IMR-90 (cell line): ENCODE data around the gene ZDHHC1. TPM values are rescaled to one million over a fixed set of nuclear protein-coding genes. Genes with fewer than 3 reads are reported as not detected.

Source experiments
- ATAC-seq: fragments of 200-7000 bp; cut with Tn5 transposase; 2 replicates; pipeline ENCODE4 v1.9.1; 2020; ENCODE audit warnings: low read depth, mild to moderate bottlenecking, moderate library complexity
- BruUV-seq: library from RNA; stranded (reverse); fragments of 400-500 nt; replicated peaks from 2 replicates; lab custom pipeline; 2021; lab: Mats Ljungman, UMichigan
- CTCF ChIA-PET: fragments of 300-600 bp; formaldehyde crosslinking; extraction: SDS; loops from one replicate; lab custom pipeline; 2021; ENCODE audit warnings: antibody characterized with exemption; lab: Yijun Ruan, JAX
- POLR2A ChIA-PET: fragments of 300-600 bp; sonication (Branson Sonifier 250); formaldehyde crosslinking; loops from one replicate; lab custom pipeline; 2022; ENCODE audit warnings: antibody characterized with exemption; ENCODE audit not compliant: unreplicated experiment; lab: Charles Lee
- DNase-seq: peaks from one replicate; pipeline ENCODE4 v3.0.0; 2013
- H2AFZ ChIP-seq: replicated peaks from 2 replicates; pipeline ENCODE3; 2013; ENCODE audit warnings: low read length, mild to moderate bottlenecking; ENCODE audit not compliant: poor library complexity
- H2AK5ac ChIP-seq: 2 replicates; pipeline ENCODE4 v1.6.1; 2013; ENCODE audit warnings: low read depth, low read length, inconsistent platforms
- H2AK9ac ChIP-seq: replicated peaks from 2 replicates; pipeline ENCODE3; 2013; ENCODE audit warnings: mild to moderate bottlenecking, low read depth, low read length, moderate library complexity; ENCODE audit not compliant: poor library complexity
- H2BK120ac ChIP-seq: 2 replicates; pipeline ENCODE4 v1.6.1; 2013; ENCODE audit warnings: low read depth, low read length, inconsistent platforms
- H2BK15ac ChIP-seq: 3 replicates; pipeline ENCODE4 v1.6.1; 2013; ENCODE audit warnings: low read depth, low read length, inconsistent platforms
- H2BK20ac ChIP-seq: 2 replicates; pipeline ENCODE4 v1.6.1; 2013; ENCODE audit warnings: low read depth, mild to moderate bottlenecking, inconsistent platforms, low read length, moderate library complexity
- H2BK5ac ChIP-seq: 2 replicates; pipeline ENCODE4 v1.6.1; 2013; ENCODE audit warnings: mild to moderate bottlenecking, low read depth, low read length, inconsistent platforms; ENCODE audit not compliant: poor library complexity, severe bottlenecking
- H3K14ac ChIP-seq: replicated peaks from 2 replicates; pipeline ENCODE4 v1.6.1; 2013; ENCODE audit warnings: low read depth, low read length, inconsistent platforms
- H3K18ac ChIP-seq: 2 replicates; pipeline ENCODE4 v1.6.1; 2013; ENCODE audit warnings: low read depth, low read length, control low read depth
- H3K23ac ChIP-seq: 2 replicates; pipeline ENCODE4 v1.6.1; 2013; ENCODE audit warnings: low read depth, low read length, inconsistent platforms
- H3K27ac ChIP-seq: 2 replicates; pipeline ENCODE4 v1.5.1; 2013; ENCODE audit warnings: mild to moderate bottlenecking, control low read depth, low read length; ENCODE audit not compliant: insufficient read depth
- H3K27me3 ChIP-seq: 2 replicates; pipeline ENCODE4 v1.6.1; 2013; ENCODE audit warnings: low read length; ENCODE audit not compliant: control insufficient read depth, insufficient read depth
- H3K36me3 ChIP-seq: 2 replicates; pipeline ENCODE4 v1.6.1; 2013; ENCODE audit warnings: low read length, mixed read lengths; ENCODE audit not compliant: control insufficient read depth, insufficient read depth
- H3K4ac ChIP-seq: 2 replicates; pipeline ENCODE4 v1.6.1; 2013; ENCODE audit warnings: low read depth, low read length, inconsistent platforms
- H3K4me1 ChIP-seq: 2 replicates; pipeline ENCODE4 v1.6.1; 2013; ENCODE audit warnings: low read length, mixed read lengths; ENCODE audit not compliant: control insufficient read depth, insufficient read depth
- H3K4me2 ChIP-seq: 2 replicates; pipeline ENCODE4 v1.6.1; 2013; ENCODE audit warnings: low read depth, mild to moderate bottlenecking, control low read depth, low read length, moderate library complexity
- H3K4me3 ChIP-seq: 2 replicates; pipeline ENCODE4 v1.5.1; 2013; ENCODE audit warnings: low read depth, mild to moderate bottlenecking, control low read depth, low read length, moderate library complexity; ENCODE audit not compliant: insufficient read depth
- H3K56ac ChIP-seq: 2 replicates; pipeline ENCODE4 v1.6.1; 2013; ENCODE audit warnings: low read length, inconsistent platforms; ENCODE audit not compliant: insufficient read depth; ENCODE audit errors: extremely low read depth
- H3K79me1 ChIP-seq, 2 experiments: 2 replicates each; pipeline ENCODE4 v1.6.1; 2013; ENCODE audit warnings: low read length in 2 of 2, inconsistent platforms in 1 of 2, low read depth in 1 of 2
- H3K9ac ChIP-seq: 2 replicates; pipeline ENCODE4 v1.6.1; 2013; ENCODE audit warnings: low read depth, low read length, control low read depth
- H3K9me1 ChIP-seq: 2 replicates; pipeline ENCODE4 v1.6.1; 2013; ENCODE audit warnings: low read length, inconsistent platforms; ENCODE audit not compliant: insufficient read depth
- H3K9me3 ChIP-seq: 2 replicates; pipeline ENCODE4 v1.6.1; 2013; ENCODE audit warnings: low read length; ENCODE audit not compliant: control insufficient read depth, insufficient read depth
- H4K20me1 ChIP-seq: 2 replicates; pipeline ENCODE4 v1.6.1; 2013; ENCODE audit warnings: low read length, inconsistent platforms; ENCODE audit not compliant: insufficient read depth
- H4K5ac ChIP-seq: 2 replicates; pipeline ENCODE4 v1.6.1; 2013; ENCODE audit warnings: mild to moderate bottlenecking, low read depth, low read length, control low read depth
- H4K8ac ChIP-seq, 2 experiments: 2 replicates each; pipeline ENCODE4 v1.6.1; 2013; ENCODE audit warnings: low read depth in 2 of 2, low read length in 2 of 2, control low read depth in 1 of 2, inconsistent platforms in 1 of 2
- H4K91ac ChIP-seq: 2 replicates; pipeline ENCODE4 v1.6.1; 2013; ENCODE audit warnings: low read depth, low read length, inconsistent platforms; ENCODE audit not compliant: insufficient read depth
- BHLHE40 ChIP-seq: fragments of 150-350 bp; IDR thresholded peaks from 2 replicates; pipeline ENCODE4 v1.6.1; 2016; ENCODE audit warnings: mild to moderate bottlenecking, low read depth, low read length
- CEBPB ChIP-seq: IDR thresholded peaks from 2 replicates; pipeline ENCODE4 v1.6.1; 2012; ENCODE audit warnings: low read depth, low read length, improper control_type of control experiment
- FOS ChIP-seq: fragments of 150-350 bp; IDR thresholded peaks from 2 replicates; pipeline ENCODE4 v1.6.1; 2016; ENCODE audit warnings: low read depth, low read length
- MAFK ChIP-seq: IDR thresholded peaks from 2 replicates; pipeline ENCODE4 v1.6.1; 2012; ENCODE audit warnings: low read depth, low read length, improper control_type of control experiment
- MAZ ChIP-seq: IDR thresholded peaks from 2 replicates; pipeline ENCODE4 v1.6.1; 2012; ENCODE audit warnings: low read depth, mild to moderate bottlenecking, low read length, improper control_type of control experiment, moderate library complexity, borderline replicate concordance
- POLR2A ChIP-seq: IDR thresholded peaks from 2 replicates; pipeline ENCODE4 v1.6.1; 2012; ENCODE audit warnings: mild to moderate bottlenecking, low read depth, low read length
- RCOR1 ChIP-seq: IDR thresholded peaks from 2 replicates; pipeline ENCODE4 v1.6.1; 2012; ENCODE audit warnings: mild to moderate bottlenecking, low read length, improper control_type of control experiment; ENCODE audit not compliant: insufficient replicate concordance
- RFX5 ChIP-seq: IDR thresholded peaks from 2 replicates; pipeline ENCODE4 v1.8.0; 2012; ENCODE audit warnings: low read depth, mild to moderate bottlenecking, low read length, moderate library complexity
- SMC3 ChIP-seq: fragments of 150-350 bp; IDR thresholded peaks from 2 replicates; pipeline ENCODE4 v1.6.1; 2016; ENCODE audit warnings: low read depth, mild to moderate bottlenecking, antibody characterized with exemption, low read length, moderate library complexity
- USF2 ChIP-seq: fragments of 150-350 bp; IDR thresholded peaks from 2 replicates; pipeline ENCODE4 v1.6.1; 2017; ENCODE audit warnings: mild to moderate bottlenecking, antibody characterized with exemption, low read length, low read depth
- WGBS, 2 experiments: methylation state at CpG; one replicate each; pipeline versions ENCODE4 v1.1.5 to v1.1.7; 2013; ENCODE audit warnings: missing lambda C conversion rate in 2 of 2; ENCODE audit not compliant: insufficient read length in 1 of 2; ENCODE audit errors: extremely low coverage in 2 of 2; 5-methylcytosine and 5-hydroxymethylcytosine counted together
- dilution Hi-C: fragments of 300-500 bp; cut with HindIII; formaldehyde crosslinking; loops from one replicate; pipeline ENCODE4 v1.14.3; 2018; ENCODE audit warnings: low sequenced_read_pairs; ENCODE audit not compliant: unreplicated experiment
- in situ Hi-C: fragments of 300-500 bp; cut with MboI; formaldehyde crosslinking; loops from 3 replicates; pipeline ENCODE4 v1.14.3; 2019; ENCODE audit warnings: low sequenced_read_pairs, inconsistent platforms, mixed read lengths
- intact Hi-C: fragments of 100-400 bp; cut with micrococcal nuclease; formaldehyde crosslinking; loops from 2 replicates; pipeline ENCODE4 v1.10.0; 2022
- polyA plus RNA-seq, 3 experiments: library from polyadenylated mRNA; depleted of rRNA; stranded (reverse); fragments of >200 nt; gene quantifications; 2 replicates each; pipeline ENCODE4 v1.2.3, GENCODE V29; 2012; ENCODE audit warnings: low replicate concordance in 1 of 3
- total RNA-seq: library from RNA; depleted of rRNA; stranded (reverse); fragments of >200 nt; gene quantifications from 2 replicates; pipeline ENCODE4 v1.2.3, GENCODE V29; 2012

Gene ZDHHC1
- total and polyA plus RNA-seq, 2 of the 4 experiments (the other 2 are of a cell fraction): 2.0 to 5.9 TPM

GRCh38 chr16:67430504-67430976, 14.3 kb upstream of the ZDHHC1 start:
- dilution Hi-C loops: no loop called here
- Histone ChIP-seq H3K4ac (no peak overlapping the region), H3K9me1 (peaks cover 3% of the 10 kb centered on the region; the same call in 1 of the 2 replicates), H2BK20ac (no peak overlapping the region), H3K9ac (no peak overlapping the region), H2BK5ac (no peak overlapping the region), H2AK5ac (no peak overlapping the region), H3K56ac (no peak overlapping the region), H4K8ac (no peak overlapping the region), H3K4me1 (peaks cover 5% of the 10 kb centered on the region; the same call in 1 of the 2 replicates), H2AFZ (peak overlapping the region; percentile 81), H3K9me3 (no peaks in the 10 kb centered on the region), H4K20me1 (peaks cover 12% of the 10 kb centered on the region; the same call in 1 of the 2 replicates), H3K23ac (no peak overlapping the region), H3K18ac (no peak overlapping the region), H3K4me2 (peak overlapping the region; percentile 81), H2BK15ac (no peak overlapping the region), H3K36me3 (peaks cover 2% of the 10 kb centered on the region; the same call in 1 of the 2 replicates), H3K14ac (no peak overlapping the region), H4K5ac (no peak overlapping the region), H3K27ac (no peak overlapping the region), H3K4me3 (peak overlapping the region; percentile 20), H2BK120ac (no peak overlapping the region), H3K79me1 (no peaks in the 10 kb centered on the region), H3K27me3 (peaks cover 42% of the 10 kb centered on the region), H2AK9ac (peak overlapping the region; percentile 7), H4K91ac (no peak overlapping the region)
- DNase-seq (no peak), ATAC-seq (peak; percentile 15)
- in situ Hi-C loops: no loop called here
- no peak for TF ChIP-seq FOS
- TF ChIP-seq MAZ: no peak
- no peak for TF ChIP-seq RFX5
- no peak for TF ChIP-seq SMC3
- no peak for TF ChIP-seq RCOR1
- no peak for TF ChIP-seq BHLHE40
- no peak for TF ChIP-seq MAFK
- no peak for TF ChIP-seq CEBPB
- TF ChIP-seq USF2: no peak
- TF ChIP-seq POLR2A: no peak
- ChIA-PET POLR2A (no interaction called here), CTCF (no interaction called here)
- intact Hi-C loops: no loop called here
- 1% methylated on average over 22 of the region's 53 CpGs; no CpG with 5 or more reads in 1 of the 2 experiments for WGBS, 2 experiments
- no TSS peak for BruUV-seq
